NCI-H1105 treated with DMSO at 0.1 percent for 48 hours (cell line): ENCODE results near the gene CHMP1B.
"Not testable (repeated sequence)": the region's sequence is repeated elsewhere in the genome, so short reads cannot be mapped to it uniquely, and the experiment has no call there.

Source experiments
- DNase-seq: peaks from one replicate; lab custom pipeline; 2025; lab: John Stamatoyannopoulos, UW

The CHMP1B gene

GRCh38 chr18:11871501-11871900, 20.3 kb downstream of the CHMP1B start:
- DNase-seq: no peak

DNA sequence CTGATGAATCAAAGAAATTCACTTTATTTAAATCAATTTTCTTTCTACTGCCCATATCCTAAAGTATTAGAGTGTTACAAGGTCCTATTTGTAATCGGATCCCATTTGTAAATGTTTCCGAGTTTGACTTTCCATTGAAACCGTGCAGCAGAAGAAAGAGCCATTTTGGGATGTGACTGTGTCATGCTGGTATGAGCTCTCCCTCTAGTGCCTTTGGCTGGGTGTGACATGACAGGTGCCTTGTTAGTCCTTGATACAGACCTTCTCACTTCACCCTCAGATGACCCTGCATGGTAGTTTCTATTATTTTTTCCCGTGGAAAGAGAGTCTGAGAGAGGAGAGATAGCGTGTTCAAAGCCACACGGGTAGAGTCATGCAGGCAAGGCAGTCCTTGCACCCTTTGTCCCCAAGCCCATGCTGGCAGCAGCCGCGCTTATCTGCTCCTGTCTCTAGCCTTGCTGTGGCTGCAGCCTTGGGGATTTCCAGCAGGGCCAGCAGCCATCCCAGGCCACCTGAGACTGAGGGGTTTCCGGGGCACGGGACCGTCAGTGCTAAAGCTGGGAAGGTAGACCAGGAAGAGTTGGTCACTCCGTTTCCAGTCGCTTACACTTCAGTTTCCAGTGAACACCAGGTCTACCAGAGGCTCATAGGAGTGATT, 21.4 kb downstream of the CHMP1B start:
- peak; percentile 1 for DNase-seq

- DNase-seq: no peak
Observed at GRCh38 chr18:11873670-11874340, 22.6 kb downstream of the CHMP1B start.

DNA sequence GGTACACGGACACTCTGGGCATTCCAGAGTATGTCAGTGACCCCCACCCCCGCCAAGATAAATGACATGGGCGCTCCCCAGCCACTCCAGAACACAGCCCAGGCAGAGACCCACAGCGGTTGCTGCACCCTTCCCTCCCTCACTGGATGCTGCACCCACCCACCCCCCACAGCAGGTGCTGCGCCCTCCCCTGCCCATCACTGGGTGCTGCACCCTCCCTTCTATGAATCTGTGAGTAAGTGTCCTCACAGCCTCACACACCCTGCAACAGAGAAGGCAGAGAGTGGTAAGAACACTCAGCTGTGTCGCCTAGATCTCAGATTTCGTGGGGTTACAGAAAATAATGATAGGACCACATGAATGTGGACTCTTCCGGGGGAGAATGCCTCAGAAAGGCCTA, 23.5 kb downstream of the CHMP1B start:
- DNase-seq: no peak

DNA sequence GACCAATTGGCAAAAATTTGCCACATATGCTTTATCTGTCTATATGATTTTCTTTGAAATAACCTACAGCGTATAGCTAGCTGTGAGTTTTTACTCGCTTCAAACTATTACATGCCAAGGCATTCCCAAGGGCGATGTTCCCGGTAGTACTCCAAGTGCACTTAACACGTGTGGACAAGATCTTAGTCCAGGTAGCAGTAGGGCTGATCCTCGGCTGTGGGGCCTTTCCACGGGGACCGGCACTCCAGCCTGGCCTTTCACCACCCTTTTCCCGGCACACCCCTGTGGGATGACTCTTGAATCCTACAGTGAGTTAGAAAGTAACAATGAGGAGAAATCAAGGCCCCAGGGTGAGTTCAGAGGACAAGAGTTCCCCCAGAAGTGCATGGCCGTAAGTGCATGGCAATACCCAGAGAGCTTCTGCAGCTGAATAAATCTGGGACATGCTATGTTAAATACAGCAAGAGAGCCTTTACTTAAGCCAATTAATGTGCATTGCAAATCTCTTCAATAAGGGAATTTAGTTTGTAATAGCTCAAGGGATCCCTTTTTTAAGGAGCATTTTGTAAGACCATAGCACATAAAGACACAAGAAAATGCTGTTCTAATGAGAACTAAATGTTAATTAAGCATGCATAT, 26.4 kb downstream of the CHMP1B start:
- DNase-seq: no peak

GRCh38 chr18:11880586-11881304, 29.5 kb downstream of the CHMP1B start:
- no peak for DNase-seq

DNA sequence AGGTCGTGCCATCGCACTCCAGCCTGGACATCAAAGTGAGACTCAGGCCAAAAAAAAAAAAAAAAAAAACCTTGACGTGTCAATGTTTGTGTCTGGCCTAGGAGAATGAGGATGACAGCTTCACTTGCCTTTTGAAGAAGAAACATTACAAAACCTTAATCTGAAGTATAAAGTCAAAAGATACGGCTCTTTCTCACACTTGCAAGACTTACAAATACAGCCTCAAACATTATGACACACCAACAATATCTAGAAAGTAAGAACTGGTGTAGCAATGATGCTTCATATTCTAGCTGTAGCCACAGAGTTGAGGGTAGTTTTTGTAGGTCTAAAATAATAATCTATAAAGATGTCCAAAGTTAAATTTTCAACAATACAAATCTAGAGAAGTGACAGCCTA, 31.4 kb downstream of the CHMP1B start:
- DNase-seq: no peak

GRCh38 chr18:11883153-11883552, 31.9 kb downstream of the CHMP1B start:
- DNase-seq: no peak

GRCh38 chr18:11884396-11885030, 33.3 kb downstream of the CHMP1B start:
- DNase-seq: no peak

GRCh38 chr18:11885278-11885947, 34.2 kb downstream of the CHMP1B start:
- DNase-seq: no peak

DNA sequence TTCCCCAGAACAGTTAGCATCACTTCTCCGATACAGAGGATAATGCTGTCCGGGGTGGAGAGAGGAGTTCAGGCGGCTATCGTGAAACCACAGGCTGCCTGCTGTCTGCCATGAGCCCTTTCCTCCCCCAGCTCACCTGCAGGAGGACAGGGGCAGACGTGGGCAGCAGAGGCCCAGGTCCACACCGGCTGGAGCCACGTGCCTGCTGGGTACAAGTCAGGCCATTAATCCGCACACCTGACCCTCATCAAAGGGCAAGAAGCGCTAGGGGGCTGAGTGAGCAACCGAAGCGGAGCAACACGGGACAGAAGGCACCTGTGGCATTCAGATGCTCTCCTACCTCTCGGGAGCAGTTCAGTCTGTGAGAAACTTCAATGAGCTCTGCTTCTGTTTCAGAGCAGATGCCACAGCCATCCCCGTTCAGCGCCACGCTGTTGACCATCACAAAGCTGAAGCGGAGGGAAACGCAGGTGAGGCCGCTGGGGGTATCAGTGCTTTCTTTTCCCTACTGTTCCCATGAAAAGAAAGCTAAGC, 35.4 kb downstream of the CHMP1B start:
- DNase-seq: no peak

DNA sequence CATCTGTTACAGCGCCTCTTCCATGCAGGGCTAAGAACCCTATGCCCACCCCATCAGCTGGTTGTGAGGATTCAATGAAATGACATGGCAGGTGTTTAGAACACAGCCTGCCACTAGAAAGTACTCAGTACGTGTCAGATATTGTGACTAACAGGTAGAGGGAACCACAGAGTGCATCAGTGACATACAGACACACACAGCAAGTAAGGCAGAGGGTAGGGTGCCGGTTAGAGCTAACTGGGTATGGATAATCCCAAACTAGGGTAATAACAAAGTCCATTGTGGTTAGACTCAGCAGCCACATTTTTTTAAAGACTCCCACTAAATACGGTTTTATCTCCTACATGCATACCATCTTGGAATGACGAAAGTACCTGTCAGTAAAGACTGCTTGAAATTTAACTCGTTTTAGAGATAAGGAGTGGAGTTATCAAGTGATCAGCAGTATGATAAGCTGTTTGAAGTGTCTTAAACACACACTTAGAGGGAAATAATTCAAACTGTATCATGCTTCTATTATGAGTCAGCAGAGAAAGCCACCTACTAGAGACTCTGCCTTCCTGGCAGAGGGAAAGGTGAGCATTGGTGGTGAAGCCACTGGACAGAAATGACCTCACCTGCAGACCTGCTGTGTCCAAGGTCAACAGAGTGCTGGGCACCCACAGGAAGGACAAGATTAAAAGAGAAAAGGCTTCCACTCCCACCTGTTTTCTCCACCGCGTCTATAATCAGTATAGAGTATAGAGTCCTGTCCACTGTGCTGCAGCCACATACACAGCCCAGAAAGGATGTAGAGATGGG, 36.3 kb downstream of the CHMP1B start:
- no peak for DNase-seq

DNA sequence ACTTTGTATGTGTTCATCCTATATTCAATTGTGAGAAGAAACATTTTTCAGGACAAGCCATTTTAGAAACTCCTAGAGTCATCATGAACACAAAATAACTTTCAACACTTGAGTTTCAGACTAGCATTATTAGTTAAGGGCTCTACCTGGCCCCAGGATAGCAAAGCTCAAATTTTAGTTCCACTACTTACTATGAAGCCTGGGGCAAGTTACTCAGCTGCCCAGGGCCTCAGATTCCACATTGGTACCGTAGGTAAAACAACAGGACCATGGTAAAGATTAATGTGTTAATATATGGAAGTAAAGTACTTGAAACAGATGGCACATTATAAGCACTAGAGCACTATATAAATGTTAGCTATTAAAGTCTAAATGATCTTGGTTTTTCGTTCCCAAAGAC, 37.5 kb downstream of the CHMP1B start:
- DNase-seq: no peak

GRCh38 chr18:11889284-11889683, 38.1 kb downstream of the CHMP1B start:
- no peak for DNase-seq

DNA sequence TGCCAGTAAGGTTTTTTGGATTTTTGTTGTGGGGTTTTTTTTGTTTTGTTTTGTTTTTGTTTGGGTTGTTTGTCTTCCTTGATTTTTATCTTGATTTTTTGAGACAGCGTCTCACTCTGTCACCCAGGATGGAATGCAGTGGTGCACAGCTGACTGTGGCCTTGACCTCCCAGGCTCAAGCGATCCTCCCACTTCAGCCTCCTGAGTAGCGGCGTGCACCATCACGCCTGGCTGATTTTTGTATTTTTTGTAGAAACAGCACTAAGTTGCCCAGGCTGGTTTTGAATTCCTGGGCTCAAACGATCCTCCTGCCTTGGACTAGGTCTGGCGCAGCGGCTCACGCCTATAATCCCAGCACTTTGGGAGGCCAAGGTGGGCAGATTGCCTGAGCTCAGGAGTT, 40.5 kb downstream of the CHMP1B start:
- no peak for DNase-seq

GRCh38 chr18:11892438-11892837, 41.2 kb downstream of the CHMP1B start:
- not testable (repeated sequence) for DNase-seq

GRCh38 chr18:11897781-11898180, 46.6 kb downstream of the CHMP1B start:
- DNase-seq: no peak

GRCh38 chr18:11899063-11899462, 47.9 kb downstream of the CHMP1B start:
- DNase-seq: no peak

DNA sequence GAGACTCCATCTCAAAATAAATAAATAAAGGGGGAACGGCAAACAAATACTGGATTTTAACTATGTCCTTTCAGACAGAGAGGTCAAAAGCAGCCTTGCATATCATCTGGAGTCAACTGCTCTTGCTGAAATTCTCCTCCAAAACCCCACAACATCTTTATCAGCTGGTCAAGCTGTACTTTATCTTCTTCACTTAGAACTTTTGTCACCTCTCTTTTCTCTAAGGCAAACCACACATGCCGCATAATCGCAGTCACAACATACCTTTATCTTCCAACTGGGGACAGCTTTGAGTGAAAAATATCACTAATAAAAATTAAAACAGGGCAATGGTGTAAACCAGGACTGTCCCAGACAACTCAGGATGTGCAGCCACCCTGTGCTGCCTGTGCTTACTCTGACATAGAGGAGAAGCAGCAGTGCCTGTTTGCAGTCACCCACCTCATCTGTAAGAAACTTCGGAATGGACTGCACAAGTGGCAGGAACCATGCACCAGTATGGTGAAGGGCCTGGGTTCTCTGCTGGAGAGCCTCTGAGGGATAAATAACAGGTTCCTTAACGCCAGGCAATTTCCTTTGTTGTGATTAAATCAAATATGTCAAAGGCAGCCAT, 50.7 kb downstream of the CHMP1B start:
- no peak for DNase-seq
